Karpas-422 (cell line): ENCODE measurements around the gene MTCP1. TPM values are rescaled to one million over a fixed set of nuclear protein-coding genes. Genes with fewer than 3 reads are reported as not detected.

Experiments
- total RNA-seq: library from RNA; depleted of rRNA; stranded (reverse); fragments of >200 nt; shearing (Covaris generic); gene quantifications from 2 replicates; pipeline ENCODE4 v1.2.3, GENCODE V29; 2014; ENCODE audit warnings: low replicate concordance; rRNA removed

MTCP1 gene
- total RNA-seq, 1 experiment from 2014 or later = 95.2 TPM

Other genes starting within 250 kb of the MTCP1 start
- not detected in 2 replicates for gene SMIM9, start 236.5 kb downstream of the MTCP1 start, total RNA-seq
- gene F8A1, start 184.8 kb downstream of the MTCP1 start, total RNA-seq = 8.4 and 9.1 TPM in 2 replicates
- 3.0 and 4.1 TPM in 2 replicates for gene F8, start 48.4 kb downstream of the MTCP1 start, total RNA-seq
- 38.9 and 55.2 TPM in 2 replicates for gene FUNDC2, start 44.3 kb downstream of the MTCP1 start, total RNA-seq
- gene CMC4, start within 50 bp of the MTCP1 start, total RNA-seq = 15.8 and 36.1 TPM in 2 replicates
- 13.2 and 15.9 TPM in 2 replicates for gene BRCC3, start 372 bp upstream of the MTCP1 start, total RNA-seq
- gene VBP1, start 145.3 kb upstream of the MTCP1 start, total RNA-seq = 28.8 and 58.4 TPM in 2 replicates
- 9.7 and 14.3 TPM in 2 replicates for gene RAB39B, start 193.4 kb upstream of the MTCP1 start, total RNA-seq